HCEC 1CT (cell line): Measurements from ENCODE around the gene PTGR2.
"Not testable (repeated sequence)": the region's sequence is repeated elsewhere in the genome, so short reads cannot be mapped to it uniquely, and the experiment has no call there.

ENCODE experiments used
- DNase-seq: peaks from one replicate; pipeline ENCODE4 v3.0.0-alpha.2; 2017

The PTGR2 gene

DNA sequence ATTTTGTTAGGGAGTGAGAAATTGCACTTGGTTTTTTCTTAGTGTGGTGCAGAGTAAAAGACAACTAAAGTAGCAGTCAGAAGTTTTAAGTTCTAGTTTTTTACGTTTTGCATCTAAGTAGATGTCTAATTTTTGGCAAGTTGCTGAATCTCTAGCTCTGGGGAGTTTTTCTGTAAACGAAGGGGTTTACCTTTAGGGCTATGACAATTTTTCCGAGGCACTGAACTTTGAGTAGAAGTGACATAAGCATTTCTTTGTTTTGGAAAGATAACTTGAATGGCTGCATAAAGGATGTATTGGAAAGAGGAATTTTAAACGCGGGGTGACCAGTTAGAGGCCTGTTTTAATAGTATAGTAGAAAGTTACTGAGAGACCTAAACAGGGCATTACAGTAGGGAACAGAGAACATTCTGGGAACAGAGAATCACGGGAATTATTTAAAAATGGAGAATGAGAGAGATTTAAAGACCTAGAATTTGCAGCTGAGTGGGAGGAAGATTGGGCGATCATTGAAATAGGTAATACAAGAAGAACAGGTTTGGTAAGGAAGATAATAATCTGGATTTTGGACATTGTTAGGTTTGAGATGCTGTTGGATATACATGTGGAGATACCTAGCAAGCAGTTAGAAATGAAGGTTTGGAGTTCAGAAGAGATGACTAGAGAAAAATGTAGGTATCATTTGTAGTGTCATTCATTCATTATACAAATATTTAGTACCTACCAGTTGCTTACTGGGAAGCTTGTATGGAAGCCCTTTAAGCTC is 36.2 kb downstream of the PTGR2 start:
- no peak for DNase-seq

GRCh38 chr14:73888460-73888725 is 36.8 kb downstream of the PTGR2 start:
- DNase-seq, result no peak

DNA sequence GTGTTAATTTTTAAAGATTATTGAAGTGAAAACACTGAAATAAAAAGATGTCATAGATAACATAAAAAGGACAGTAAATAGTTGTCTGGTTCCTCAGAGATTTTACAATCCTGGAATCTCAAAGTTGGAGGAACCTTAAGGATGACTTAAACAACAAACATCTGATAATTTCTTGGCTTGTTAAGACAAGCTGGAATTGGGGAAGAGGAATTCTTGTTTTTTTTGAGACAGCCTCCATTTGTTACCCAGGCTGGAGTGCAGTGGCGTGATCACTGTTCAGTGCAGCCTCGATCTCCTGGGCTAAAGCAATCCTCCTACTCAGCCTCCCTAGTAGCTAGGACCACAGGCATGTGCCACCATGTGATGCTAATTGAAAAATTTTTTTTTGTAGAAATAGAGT is 37.3 kb downstream of the PTGR2 start:
- DNase-seq, result no peak

- DNase-seq, result no peak
Observed at GRCh38 chr14:73889376-73889775, 37.7 kb downstream of the PTGR2 start.

GRCh38 chr14:73894180-73894687 is 42.6 kb downstream of the PTGR2 start:
- DNase-seq, result not testable (repeated sequence)

- no peak for DNase-seq
Observed at GRCh38 chr14:73895939-73896338, 44.3 kb downstream of the PTGR2 start.

GRCh38 chr14:73896521-73896920 is 44.9 kb downstream of the PTGR2 start:
- peak; percentile 47 for DNase-seq

DNA sequence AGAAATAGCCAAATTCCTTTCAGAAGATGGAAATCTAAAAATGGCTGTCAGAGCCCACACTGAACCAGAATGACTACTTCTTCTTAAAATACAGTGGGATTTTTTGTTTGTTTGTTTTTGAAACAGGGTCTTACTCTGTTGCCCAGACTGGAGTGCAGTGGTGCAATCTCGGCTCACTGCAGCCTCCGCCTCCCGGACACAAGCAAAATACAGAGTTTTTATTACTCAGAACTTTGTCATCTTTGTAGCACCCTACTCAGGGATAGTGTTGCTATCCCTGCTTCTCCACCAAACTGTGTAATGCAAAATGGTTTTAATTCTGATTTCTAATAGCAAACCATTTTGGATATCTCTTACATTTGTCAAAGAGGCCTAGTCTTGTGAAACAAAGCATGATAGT is 51.4 kb downstream of the PTGR2 start:
- DNase-seq, result peak; percentile 26

- no peak for DNase-seq
Observed at GRCh38 chr14:73909681-73910080, 58.0 kb downstream of the PTGR2 start.

- no peak for DNase-seq
Observed at GRCh38 chr14:73913256-73913655, 61.6 kb downstream of the PTGR2 start.

DNA sequence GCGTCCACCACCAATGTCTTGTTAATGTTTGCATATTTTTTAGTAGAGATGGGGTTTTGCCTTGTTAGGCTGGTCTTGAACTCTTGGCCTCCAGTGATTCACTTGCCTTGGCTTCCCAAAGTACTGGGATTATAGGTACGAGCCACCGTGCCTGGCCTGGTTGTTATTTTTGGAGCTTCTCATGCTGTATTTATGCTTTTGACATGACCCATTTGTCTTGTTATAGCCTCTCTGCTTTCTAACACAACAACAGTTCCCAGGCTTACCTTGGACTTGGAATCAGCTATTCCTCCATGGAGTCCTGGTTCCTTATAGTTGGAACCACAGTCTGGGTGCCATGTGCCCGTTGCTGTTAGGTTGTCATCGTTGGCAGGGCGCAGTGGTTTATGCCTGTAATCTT is 64.7 kb downstream of the PTGR2 start:
- DNase-seq, result no peak

GRCh38 chr14:73919457-73919856 is 67.8 kb downstream of the PTGR2 start:
- DNase-seq, result not testable (repeated sequence)

GRCh38 chr14:73924337-73924736 is 72.7 kb downstream of the PTGR2 start:
- peak; percentile 34 for DNase-seq
